DMS114 treated with DMSO at 0.1 percent for 48 hours (cell line): Measurements from ENCODE around the gene HCAR3.
"Not testable (repeated sequence)": the region's sequence is repeated elsewhere in the genome, so short reads cannot be mapped to it uniquely, and the experiment has no call there.

Source experiments
- DNase-seq: peaks from one replicate; lab custom pipeline; 2025; ENCODE audit not compliant: unreplicated experiment; lab: John Stamatoyannopoulos, UW

HCAR3 gene

DNA sequence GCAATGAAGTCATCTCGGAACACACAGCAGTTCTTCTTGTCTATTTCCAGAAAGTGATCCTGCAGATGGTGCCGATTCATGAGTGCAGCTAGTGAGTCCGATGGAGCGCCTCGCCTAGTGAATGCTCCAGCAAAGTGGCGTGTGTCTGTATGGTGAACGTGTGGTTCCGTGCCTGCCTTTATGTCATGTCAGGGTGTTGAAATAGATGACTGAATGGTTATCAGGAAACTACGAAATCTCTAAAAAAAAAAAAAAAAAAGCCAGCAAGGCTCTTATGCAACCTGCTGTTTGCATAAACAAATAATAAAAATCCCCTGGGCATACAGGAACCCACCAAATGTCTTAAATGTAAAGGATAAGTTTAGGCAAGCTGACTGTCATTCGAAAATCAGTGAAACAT is at the start of gene HCAR3:
Gene HCAR3, minus strand, starts transcription at position 154 of the 400 bp plus-strand sequence. Its CDS starts 74 bp downstream, at position 80.
- not testable (repeated sequence) for DNase-seq

DNA sequence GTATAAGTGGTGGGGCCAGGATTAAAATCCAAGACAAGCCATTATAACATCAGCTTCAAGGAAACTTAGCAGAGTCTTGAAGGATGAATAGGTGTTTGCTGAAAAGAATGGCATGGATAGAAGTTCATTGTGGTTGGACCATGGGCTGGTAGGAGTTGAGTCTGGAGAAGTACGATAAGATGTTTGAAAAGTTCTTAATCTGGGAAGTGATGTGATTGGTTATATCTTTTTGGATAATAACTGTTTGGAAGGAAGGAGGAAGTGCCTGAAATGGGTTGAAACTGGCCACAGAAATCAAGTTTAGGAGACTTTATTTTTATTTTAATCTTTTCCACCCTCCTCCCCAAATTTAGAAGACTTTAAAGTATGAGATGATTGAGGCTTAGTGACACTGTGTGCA is 41.0 kb upstream of the HCAR3 start:
- DNase-seq, result no peak

DNA sequence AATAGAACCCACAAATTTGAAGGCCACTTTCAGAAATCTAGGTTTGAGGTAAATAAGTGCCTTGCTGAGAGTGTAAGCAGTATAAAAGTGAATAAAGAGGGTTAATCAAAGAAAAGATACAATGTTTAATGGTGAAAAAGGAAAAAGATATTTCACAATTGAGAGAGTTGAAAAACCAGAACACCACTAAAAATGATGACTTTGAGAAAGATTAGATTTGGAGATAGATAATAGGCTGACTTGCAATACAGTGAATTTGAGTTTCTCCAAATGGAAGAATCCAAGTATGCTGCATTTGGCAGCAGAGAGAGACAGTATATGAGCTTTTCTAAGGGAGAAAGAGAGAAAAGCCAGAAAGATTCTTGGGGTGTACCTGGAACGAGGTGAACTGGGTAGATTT is 38.2 kb upstream of the HCAR3 start:
- DNase-seq, result no peak

DNA sequence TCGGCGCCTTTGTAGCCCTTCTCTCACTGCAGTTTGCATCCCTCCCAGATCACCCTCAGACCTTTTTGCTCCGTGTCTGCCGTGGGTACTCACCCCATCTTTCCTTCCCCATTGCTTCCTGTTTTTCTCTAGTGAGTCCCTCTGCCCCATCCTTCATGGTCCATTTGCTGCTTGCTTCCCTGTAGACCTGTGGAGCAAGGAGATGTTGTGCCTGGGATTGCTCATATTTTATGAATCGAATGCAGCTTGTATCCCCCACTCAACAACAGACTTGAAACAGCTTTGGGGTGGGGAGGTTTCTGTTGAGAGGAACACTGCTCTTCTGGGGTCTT is 36.7 kb upstream of the HCAR3 start:
- DNase-seq, result no peak

DNA sequence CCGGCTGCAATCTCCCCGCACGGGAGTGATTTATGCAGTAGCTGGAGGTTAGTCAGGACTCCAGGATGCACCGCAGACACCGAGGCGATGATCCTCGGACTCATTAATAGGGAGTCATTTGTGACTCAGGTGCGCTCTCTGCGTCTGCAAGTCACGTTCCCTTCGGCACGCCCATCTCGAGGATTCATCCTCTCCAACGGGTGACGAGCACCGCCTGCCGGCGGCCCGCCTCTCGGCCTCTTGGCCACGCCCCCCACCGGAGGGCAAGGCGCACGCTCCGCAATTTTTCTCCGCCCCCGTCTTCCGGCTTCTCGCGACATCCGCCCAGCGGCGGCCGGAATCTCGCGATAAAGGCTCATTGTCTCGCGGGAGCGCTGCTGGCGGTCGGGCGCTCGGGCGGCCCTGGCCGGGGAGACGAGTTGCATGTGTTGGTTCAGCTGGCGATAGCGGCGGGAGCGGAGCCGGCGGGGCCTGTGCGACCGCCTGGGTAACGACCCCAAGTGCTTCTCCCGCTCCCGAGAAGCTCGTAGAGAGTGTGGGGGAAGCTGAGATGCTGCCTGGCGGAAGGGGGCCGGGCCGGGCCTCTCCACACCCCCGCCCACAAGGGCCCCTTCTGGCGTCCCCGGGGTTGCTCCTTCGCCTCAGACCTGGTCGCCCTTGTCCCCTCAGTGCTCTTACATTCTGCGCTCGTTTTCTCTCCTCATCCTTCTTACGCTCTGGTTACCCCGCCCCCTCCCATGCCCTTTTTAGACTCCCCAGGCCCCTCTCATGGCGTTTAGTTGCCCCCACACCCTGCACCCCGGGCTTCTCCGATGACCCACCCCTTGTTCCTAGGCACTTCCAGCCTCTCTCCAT is 36.1 kb upstream of the HCAR3 start, which contains the start of gene DENR:
Gene DENR, plus strand, starts transcription at position 361 of the 855 bp plus-strand sequence. CDS start 878 bp downstream, outside the sequence.
- DNase-seq, result peak; percentile 93

DNA sequence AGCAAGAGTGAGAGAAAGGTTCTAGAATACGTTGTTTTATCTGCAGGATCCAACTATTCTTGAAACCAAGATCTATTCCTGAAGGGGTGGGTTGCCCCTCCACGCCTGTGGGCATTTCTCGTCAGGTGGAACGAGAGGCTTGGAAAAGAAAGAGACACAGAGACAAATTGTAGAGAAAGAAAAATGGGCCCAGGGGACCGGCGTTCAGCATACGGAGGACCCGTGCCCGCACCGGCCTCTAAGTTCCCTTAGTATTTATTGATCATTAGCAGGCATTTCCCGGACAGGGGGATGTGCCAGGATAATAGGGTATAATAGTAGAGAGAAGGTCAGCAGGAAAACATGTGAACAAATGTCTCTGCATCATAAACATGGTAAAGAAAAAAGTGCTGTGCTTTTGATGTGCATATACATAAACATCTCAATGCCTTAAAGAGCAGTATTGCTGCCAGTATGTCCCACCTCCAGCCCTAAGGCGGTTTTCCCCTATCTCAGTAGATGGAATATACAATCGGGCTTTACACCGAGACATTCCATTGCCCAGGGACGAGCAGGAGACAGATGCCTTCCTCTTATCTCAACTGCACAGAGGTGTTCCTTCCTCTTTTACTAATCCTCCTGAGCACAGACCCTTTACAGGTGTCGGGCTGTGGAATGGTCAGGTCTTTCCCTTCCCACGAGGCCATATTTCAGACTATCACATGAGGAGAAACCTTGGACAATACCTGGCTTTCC is 34.3 kb upstream of the HCAR3 start:
- DNase-seq, result not testable (repeated sequence)

DNA sequence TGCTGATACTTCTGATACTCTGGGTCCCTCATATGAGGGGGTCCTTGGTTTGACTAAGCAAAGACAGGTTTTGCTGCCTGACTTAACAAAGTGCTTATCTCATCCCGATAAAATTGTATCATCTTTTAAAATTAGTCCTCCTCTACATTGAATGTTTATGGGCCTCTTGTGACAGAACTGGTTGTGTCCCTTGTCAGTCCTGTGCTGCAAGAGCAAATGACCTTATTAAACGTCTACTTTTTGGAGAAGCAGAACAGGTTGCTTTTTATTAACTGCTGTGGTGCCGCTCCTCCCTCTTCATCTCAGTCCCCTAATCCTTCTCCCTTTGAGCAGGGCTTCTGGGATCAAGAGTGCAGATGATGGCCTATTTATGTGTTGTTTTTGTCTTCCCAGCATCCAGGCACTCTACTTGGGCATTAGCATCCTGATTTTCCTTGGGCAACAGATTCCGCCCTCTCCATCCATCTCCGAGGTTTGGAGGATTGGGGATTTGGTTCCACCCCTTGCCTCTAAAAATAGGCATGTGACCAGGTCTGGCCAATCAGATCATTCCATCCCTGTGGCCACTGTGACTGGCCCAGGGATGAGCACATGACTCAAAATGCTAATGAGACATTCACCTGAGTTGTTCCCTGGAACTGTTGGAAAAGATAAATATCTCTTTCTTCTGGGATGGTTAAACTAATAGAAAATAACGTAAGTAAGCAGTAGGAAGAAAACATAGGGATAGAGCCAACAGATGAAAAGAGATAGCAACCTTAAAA is 33.1 kb upstream of the HCAR3 start:
- DNase-seq, result no peak

DNA sequence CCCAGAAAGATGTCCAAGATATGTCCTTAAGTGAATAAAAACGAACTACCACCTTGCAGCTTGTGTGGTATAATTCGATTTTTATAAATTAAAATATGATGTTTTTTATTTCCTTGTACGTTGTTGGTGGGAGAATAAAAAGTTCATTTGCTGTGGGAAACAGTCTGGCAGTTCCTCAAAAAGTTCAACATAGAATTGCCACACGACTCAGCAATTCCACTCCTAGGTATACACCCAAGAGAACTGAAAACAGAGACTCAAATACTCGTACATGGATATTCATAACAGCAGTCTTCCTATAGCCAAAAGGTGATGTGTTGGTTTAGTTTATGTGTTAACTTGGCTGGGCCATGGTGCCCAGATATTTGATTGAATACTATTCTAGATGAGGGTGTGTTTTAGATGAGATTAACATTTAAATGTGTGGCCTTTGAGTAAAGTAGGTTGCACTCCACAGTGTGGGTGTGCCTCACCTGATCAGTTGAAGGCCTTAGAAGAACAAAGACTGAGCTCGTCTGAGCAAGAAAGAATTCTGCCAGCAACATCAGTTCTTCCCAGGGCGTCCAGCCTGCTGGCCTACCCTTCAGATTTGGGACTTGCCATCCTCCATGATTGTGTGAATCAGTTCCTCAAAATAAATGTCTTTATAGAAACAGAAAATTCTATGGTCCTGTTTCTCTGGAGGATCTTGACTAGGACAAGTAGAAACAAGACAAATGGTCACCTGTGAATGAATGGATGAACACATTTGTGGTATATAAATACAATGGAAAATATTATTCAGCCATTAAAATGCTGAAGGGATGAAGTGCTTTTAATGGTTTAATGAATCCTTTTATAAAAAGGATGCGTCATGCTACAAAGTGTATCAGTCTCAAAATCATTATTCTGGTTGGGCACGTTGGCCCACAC is 30.9 kb upstream of the HCAR3 start:
- DNase-seq, result no peak

DNA sequence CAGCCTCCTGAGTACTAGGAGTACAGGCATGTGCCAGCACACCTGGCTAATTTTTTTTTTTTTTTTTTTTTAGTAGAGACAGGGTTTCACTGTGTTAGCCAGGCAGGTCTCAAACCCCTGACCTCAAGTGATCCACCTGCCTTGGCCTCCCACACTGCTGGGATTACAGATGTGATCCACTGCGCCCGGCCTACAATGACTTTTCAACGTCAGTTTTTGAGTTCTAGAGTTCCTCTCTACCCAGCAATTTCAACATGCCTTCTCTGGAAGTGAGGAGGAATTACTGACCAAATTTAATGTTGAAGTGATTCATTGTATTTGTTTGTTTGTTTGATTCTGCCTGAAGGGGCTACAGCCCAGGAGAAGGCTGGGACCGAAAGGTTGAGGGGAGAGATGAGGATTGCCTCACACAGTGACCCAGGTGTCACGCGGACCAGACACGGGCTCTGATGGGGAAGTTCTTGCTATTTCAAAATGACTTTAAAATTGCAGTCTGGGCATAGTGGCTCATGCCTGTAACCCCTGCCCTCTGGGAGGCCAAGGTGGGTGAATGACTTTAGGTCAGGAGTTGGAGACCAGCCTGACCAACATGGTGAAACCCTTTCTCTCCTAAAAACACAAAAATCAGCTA is 27.4 kb upstream of the HCAR3 start:
- no peak for DNase-seq

DNA sequence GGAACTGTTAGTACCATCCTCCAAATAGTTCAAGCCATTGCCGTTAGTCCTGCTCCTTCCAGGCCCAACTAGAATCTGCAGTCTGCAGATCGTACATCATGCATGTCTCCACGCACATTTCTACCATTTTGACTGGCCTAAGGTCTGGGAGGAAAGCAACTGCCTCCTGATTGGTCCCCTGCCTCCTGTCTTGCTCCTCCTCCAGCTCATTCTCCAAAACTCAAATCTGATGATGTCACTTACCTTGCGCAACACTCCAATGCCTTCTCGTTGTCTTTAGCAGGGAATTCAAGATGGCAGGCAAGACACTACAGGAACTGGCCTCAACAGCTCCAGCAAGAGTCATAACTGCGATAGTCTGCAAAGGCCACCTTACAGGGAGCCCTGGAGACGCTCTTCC is 23.7 kb upstream of the HCAR3 start:
- no peak for DNase-seq

DNA sequence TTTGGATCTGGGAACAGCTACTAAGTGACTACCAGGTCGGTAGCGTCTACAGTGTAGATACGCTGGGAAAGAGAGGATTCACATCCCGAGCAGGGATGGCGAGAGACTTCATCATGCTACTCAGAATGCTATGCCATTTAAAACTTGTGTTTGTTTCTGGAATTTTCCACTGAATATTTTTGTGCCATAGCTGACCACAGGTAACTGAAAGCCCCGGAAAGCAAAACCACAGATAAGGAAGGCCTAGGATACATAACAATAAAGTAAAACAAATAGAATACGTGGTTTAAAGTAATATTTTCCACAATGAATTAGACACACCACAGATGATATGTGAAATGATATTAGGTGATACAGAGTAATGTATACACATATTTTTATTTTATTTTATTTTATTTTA is 22.0 kb upstream of the HCAR3 start:
- no peak for DNase-seq

DNA sequence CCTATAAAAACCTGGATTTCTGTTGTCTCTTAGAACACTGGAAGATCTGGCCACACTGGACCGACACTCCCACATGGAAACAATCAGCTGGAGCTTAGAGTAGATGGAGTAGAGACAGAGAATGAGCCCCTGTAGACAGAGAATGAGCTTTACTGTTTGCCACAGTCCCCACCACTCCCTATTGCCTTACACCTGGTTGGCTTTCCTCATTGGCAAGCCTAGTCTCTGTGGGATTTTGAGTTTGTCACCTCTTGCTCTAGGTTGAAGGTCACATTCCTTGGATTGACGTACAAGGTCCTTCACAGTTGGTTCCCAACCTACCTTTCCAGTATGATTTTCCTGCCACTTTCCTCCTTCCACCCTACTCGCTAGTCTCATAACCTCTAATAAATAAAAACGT is 16.0 kb upstream of the HCAR3 start:
- no peak for DNase-seq

DNA sequence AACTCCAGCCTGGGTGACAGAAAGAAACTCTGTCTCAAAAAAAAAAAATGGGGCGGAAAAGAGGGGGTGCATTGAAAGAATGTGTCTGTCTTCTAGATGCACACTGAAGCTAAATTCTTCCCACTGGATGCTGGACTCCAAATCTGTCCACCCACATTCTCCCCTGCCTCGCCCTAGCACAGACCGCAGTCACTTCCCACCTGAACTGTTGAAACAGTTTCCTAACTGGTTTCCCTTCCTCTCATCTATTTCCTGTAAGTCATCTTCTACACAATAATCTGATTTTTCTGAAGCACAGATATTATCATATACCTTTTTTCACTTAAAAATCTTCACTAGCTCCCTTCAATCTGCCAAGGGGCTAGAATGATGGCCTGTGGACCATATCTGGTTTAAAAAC is 15.6 kb upstream of the HCAR3 start:
- no peak for DNase-seq

DNA sequence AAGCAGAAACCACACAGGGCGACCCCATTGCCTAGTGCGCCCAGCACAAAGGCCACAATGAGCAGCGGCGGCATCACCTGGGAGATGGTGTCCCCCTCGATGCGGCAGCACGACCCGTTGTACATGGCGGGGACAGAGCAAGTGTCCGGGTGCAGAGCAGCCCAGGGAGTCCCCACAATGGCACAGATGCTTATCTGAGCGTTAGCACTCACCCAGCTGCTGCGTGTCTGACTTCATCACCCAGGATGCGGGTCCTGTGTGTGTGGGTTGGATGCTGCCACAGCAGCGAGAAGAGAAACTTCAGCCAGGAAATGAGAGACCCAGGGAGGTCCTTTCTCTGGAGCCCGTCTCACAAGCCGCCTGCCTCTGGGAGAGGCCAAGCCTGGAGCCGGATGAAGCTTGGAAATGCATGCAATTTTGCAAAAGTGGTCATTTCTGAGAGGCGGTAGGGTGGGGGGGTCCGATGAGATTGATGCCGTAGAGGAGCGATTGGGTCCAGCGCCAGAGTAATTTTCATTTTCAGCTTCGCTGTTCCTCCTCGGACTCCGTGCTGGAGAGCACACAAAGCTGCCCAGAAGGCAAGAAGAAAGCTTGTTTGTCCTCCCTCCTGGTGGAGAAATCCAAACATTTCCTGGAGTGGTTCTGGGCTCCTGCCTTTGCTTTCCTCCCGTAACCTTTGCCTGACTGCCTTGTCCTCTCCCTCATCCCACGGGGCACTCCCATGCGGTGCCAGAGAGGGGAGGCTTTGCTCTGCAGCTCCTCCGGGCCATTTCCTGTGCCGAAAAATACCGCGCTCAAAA is 13.8 kb upstream of the HCAR3 start, which contains the start of gene HCAR1:
Gene HCAR1, minus strand, starts transcription at position 630 of the 800 bp plus-strand sequence. Its CDS starts 505 bp downstream, at position 125.
- no peak for DNase-seq

DNA sequence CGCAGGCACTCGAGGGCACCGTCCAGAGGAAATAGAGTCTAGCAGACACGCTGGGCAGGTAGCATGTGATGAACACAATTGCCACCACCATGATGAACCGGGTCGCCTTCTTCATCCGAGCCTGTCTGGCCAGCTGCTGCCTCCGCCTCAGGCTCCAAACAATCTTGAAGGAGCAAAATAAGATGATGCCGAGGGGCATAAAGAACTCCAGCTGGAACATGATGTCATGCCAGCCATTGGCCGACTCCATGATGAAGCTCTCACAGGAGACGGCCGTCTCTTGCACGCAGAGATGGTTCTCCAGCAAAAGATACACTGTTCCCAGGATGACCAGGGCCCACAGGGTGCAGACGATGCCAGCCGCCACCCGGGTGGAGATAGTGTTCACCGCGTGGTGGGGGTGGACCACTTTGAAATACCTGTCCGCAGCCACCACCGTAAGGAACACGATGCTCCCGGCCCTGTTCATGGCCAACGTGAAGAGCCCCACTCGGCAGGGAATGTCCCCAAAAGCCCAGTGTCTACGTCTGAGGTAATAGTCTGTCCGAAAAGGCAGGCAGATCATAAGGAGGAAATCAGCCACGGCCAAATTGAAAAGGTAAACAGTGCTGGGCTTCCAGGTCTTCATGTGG is 13.1 kb upstream of the HCAR3 start:
- DNase-seq, result no peak

DNA sequence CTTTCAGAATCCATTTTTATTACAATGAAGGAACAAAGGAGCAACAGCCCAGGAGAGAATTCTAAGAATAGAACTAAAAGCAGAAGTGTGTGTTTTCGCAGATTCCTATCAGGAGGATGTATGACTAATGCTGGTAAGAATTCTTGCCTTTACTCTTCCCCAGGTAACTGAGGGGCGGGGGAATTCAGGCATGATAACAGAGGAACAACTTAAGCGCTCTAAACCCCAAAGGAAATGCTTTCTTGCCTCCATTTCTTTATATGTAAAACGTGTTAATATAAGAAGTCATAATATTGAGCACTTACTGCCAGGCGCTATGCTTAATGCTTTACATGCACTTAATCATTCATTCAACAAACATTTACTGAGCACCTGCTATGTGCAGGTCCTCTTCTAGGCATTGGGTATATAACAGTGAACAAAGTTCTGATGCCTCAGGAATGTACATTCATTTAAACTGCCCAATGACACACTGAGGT is 9.5 kb upstream of the HCAR3 start:
- no peak for DNase-seq

DNA sequence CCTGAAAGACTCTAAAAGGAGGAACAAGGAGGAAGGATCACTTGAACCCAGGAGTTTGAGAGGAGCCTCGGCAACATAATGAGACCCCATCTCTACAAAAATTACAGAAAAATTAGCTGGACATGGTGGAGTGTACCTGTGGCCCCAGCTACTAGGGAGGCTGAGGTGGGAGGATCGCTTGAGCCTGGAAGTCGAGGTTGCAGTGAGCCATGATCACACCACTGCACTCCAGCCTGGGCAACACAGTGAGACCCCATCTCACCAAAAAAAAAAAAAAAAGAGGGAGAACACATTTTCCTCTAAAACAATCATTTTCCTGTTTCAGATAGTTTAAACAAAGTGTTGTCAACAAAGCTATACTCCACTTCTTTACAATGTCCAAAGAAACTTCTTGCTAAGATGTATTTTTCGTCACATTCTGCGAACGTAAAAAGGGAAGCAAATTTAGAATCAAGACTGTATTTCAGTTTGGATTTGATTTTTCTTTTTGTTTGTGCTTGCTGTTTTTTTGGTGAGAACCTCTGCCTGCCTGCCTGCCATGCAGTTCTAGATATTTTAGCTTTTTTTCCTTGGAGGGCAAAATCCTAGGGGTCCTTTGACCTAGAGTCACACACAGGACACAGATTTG is 9.0 kb upstream of the HCAR3 start:
- no peak for DNase-seq

DNA sequence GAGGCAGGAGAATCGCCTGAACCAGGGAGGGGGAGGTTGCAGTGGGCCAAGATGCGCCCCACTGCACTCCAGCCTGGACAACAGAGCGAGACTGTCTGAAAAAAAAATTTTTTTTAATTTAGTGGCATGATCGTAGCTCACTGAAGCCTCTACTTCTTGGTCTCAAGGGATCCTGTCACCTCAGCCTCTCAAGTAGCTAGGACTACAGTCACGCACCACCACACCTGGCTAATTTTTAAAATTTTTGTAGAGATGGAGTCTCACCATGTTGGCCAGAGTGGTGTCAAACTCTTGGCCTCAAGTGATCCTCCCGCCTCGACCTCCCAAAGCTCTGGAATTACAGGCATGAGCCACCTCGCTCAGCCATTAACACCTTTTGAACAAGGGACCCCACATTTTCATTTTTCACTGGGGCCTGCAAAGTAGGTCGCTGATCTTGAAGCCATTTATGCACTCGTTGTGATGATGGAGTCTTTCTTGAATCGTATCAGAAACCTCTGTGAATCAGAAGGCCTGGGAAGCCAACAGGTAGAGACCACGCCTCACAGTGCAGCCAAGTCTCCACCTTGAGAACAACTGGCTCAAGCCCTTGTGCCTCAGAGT is 8.1 kb upstream of the HCAR3 start:
- no peak for DNase-seq
